GM10248 (cell line): ENCODE measurements around the gene FBP2.

Experiments used
- CTCF ChIA-PET: fragments of 300-600 bp; sonication (Branson Sonifier 250); formaldehyde crosslinking; extraction: SDS; loops from one replicate; lab custom pipeline; 2021; ENCODE audit warnings: antibody characterized with exemption; lab: Yijun Ruan, JAX
- POLR2A ChIA-PET: fragments of 350-650 bp; sonication (Branson Sonifier 250); formaldehyde crosslinking; extraction: SDS; loops from one replicate; lab custom pipeline; 2020; ENCODE audit warnings: antibody characterized with exemption; lab: Yijun Ruan, JAX
- DNase-seq: peaks from one replicate; pipeline ENCODE4 v3.0.0; 2012; ENCODE audit errors: extremely low spot score
- TF ChIP-seq, protein P1 (sequence below): IDR thresholded peaks from 2 replicates; pipeline ENCODE4 v1.5.1; 2012; ENCODE audit warnings: mild to moderate bottlenecking, low read depth; ENCODE audit errors: extremely low read depth, missing control alignments, control extremely low read depth

The FBP2 gene

DNA sequence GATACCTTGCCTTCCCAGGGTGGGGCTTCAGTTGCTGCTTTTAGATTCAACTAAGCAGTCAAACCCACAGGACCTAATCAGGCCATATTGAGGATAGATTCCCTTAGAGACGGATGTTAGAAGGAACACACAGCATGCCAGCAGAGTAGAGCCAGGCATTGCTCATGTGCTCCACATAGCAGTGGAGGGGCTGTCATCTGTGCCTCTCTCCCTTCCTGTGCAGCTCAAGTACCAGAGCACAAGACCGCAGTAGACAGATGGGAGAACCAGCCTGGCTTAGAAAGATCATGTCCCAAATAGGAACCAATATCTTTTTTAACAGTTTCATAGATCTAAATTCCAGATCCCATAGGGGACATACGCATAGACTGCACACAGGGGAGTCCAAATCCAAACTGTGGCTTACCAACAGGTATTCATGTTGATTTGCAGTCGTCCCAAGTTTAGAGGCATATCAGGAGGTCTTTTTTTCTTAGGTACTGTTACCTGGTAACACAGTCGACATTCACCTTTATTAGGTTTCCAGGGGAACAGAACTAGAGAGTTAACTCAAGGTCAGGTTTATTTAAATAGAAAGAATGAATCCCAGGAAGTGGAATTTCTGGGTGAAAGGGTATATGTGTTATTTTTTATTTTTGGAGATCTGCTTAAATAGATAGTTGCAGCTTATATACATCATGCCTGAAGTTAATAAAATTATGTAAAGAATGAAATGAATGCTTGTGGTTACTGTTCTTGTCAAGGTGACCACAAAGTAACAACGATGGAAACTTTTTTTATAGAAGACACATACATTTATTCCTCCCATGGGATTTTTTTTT is 82.3 kb downstream of the FBP2 start:
- no peak for DNase-seq
- ChIA-PET CTCF (interaction anchor here (1.9 kb wide), 1 partner anchor 16 kb away, joined by 4 read pairs; no protein-coding TSS in a partner anchor), POLR2A (no interaction called here)
- TF ChIP-seq, protein P1, sequence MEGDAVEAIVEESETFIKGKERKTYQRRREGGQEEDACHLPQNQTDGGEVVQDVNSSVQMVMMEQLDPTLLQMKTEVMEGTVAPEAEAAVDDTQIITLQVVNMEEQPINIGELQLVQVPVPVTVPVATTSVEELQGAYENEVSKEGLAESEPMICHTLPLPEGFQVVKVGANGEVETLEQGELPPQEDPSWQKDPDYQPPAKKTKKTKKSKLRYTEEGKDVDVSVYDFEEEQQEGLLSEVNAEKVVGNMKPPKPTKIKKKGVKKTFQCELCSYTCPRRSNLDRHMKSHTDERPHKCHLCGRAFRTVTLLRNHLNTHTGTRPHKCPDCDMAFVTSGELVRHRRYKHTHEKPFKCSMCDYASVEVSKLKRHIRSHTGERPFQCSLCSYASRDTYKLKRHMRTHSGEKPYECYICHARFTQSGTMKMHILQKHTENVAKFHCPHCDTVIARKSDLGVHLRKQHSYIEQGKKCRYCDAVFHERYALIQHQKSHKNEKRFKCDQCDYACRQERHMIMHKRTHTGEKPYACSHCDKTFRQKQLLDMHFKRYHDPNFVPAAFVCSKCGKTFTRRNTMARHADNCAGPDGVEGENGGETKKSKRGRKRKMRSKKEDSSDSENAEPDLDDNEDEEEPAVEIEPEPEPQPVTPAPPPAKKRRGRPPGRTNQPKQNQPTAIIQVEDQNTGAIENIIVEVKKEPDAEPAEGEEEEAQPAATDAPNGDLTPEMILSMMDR = no peak
